B cell (primary cell): ENCODE measurements around the gene KCNH1.

ENCODE experiments used
- EZH2 ChIP-seq: IDR thresholded peaks from 2 replicates; pipeline ENCODE4 v1.6.1; 2012; ENCODE audit warnings: borderline replicate concordance, low read depth, mild to moderate bottlenecking, moderate library complexity, low read length; ENCODE audit not compliant: insufficient read depth, poor library complexity, severe bottlenecking
- TF ChIP-seq, protein P1 (sequence below): fragments of 200-600 bp; IDR thresholded peaks from one replicate; pipeline ENCODE4 v1.8.0; 2022; ENCODE audit warnings: antibody characterized with exemption, mild to moderate bottlenecking

DNA sequence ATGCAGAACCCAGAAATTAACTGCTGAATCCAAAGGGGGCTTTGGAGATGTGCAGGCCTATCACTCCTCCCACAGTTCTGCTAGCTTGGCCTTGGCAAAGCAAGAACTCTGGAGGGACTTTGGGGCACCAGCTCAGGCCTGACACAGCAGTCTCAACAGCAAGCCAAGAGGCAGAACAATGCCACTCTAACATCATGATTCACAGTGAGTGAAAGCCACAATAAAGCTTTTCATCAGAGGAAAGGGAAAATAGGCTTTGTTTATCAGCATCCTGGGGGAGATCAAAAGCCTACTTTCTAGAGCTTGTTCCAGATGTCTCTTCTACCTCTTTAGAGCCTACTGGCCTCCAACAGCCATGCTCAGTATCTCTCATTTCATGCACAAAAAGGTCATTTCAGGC is 283.4 kb downstream of the KCNH1 start:
- no peak for TF ChIP-seq EZH2
- TF ChIP-seq, protein P1, sequence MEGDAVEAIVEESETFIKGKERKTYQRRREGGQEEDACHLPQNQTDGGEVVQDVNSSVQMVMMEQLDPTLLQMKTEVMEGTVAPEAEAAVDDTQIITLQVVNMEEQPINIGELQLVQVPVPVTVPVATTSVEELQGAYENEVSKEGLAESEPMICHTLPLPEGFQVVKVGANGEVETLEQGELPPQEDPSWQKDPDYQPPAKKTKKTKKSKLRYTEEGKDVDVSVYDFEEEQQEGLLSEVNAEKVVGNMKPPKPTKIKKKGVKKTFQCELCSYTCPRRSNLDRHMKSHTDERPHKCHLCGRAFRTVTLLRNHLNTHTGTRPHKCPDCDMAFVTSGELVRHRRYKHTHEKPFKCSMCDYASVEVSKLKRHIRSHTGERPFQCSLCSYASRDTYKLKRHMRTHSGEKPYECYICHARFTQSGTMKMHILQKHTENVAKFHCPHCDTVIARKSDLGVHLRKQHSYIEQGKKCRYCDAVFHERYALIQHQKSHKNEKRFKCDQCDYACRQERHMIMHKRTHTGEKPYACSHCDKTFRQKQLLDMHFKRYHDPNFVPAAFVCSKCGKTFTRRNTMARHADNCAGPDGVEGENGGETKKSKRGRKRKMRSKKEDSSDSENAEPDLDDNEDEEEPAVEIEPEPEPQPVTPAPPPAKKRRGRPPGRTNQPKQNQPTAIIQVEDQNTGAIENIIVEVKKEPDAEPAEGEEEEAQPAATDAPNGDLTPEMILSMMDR, result no peak
